Nephron (organoid): ENCODE measurements around the gene ADD1.

Experiments used
- H3K27ac Mint-ChIP-seq, 3 experiments: 2 replicates each; pipeline ENCODE4 v1.8.0; 2020; ENCODE audit warnings: mixed read lengths in 3 of 3, mild to moderate bottlenecking in 2 of 3, moderate library complexity in 1 of 3
- H3K27me3 Mint-ChIP-seq: 2 replicates; pipeline ENCODE4 v1.8.0; 2021; ENCODE audit warnings: low read depth, mild to moderate bottlenecking, moderate library complexity, mixed read lengths
- H3K36me3 Mint-ChIP-seq: 2 replicates; pipeline ENCODE4 v1.8.0; 2020; ENCODE audit warnings: low read depth, mixed read lengths
- H3K4me1 Mint-ChIP-seq: 2 replicates; pipeline ENCODE4 v1.8.0; 2020; ENCODE audit warnings: mixed read lengths
- H3K4me3 Mint-ChIP-seq, 3 experiments: 2 replicates each; pipeline ENCODE4 v1.8.0; 2020; ENCODE audit warnings: mild to moderate bottlenecking in 3 of 3, mixed read lengths in 3 of 3, moderate library complexity in 2 of 3
- H3K9me3 Mint-ChIP-seq: 2 replicates; pipeline ENCODE4 v1.8.0; 2020; ENCODE audit warnings: mixed read lengths
- TF ChIP-seq, protein P1 (sequence below), 3 experiments: fragments of 200-600 bp; sonication (generic); IDR thresholded peaks; one replicate each; pipeline ENCODE4 v1.5.0; 2021; ENCODE audit warnings: antibody characterized with exemption in 3 of 3; ENCODE audit not compliant: unreplicated experiment in 3 of 3

Gene ADD1

GRCh38 chr4:2961421-2961810 lies 117.8 kb downstream of the ADD1 start:
- H3K4me1 Mint-ChIP-seq: peaks cover 49% of the 10 kb centered on the region
- H3K36me3 Mint-ChIP-seq: peaks cover 17% of the 10 kb centered on the region
- H3K27me3 Mint-ChIP-seq: no peaks in the 10 kb centered on the region
- TF ChIP-seq, protein P1, sequence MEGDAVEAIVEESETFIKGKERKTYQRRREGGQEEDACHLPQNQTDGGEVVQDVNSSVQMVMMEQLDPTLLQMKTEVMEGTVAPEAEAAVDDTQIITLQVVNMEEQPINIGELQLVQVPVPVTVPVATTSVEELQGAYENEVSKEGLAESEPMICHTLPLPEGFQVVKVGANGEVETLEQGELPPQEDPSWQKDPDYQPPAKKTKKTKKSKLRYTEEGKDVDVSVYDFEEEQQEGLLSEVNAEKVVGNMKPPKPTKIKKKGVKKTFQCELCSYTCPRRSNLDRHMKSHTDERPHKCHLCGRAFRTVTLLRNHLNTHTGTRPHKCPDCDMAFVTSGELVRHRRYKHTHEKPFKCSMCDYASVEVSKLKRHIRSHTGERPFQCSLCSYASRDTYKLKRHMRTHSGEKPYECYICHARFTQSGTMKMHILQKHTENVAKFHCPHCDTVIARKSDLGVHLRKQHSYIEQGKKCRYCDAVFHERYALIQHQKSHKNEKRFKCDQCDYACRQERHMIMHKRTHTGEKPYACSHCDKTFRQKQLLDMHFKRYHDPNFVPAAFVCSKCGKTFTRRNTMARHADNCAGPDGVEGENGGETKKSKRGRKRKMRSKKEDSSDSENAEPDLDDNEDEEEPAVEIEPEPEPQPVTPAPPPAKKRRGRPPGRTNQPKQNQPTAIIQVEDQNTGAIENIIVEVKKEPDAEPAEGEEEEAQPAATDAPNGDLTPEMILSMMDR (IDR thresholded peaks at IDR 0.05; ENCODE audit: unreplicated experiment in 3 of 3): no peak
- no peaks in the 10 kb centered on the region for H3K9me3 Mint-ChIP-seq
- peak overlapping the region; percentile 94 to 96 (median 94) for H3K4me3 Mint-ChIP-seq
- H3K27ac Mint-ChIP-seq: peak overlapping the region; percentile 21 to 83 (median 25)

DNA sequence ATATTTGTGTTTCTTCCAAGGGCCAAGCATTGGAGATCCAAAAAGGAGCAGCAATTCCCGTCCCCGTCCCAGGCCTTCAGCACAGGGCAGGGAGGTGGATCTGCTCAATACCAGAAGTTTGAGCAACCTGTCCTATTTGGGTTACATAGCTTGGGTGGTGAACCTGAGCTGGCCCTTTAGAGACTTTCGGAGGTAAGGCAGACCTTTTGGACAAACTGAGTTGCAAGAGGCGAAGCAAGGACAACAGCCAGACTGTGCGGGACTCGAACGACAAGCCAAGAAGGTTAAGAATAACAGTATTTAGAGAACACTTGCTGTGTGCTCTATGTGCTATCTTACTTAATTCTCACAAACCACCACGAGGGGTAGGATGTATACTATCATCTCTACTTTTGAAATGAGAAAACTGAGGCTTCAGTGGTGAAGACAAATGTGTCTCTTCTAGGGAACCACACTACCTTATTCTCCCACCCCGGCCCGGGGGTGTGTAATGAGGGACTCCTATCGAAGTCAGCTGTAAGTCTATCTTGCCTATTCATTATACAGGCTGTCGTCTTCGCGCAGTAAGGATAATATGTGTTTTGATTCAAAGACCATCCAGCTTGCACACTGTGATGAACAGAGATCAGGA lies 118.3 kb downstream of the ADD1 start:
- Mint-ChIP-seq H3K36me3 (peaks cover 14% of the 10 kb centered on the region), H3K4me1 (peaks cover 49% of the 10 kb centered on the region), H3K9me3 (no peaks in the 10 kb centered on the region), H3K27ac (peak overlapping the region; percentile 83 to 98 (median 87)), H3K27me3 (no peaks in the 10 kb centered on the region), H3K4me3 (peak overlapping the region; percentile 94 to 96 (median 94))
- TF ChIP-seq, protein P1 (IDR thresholded peaks at IDR 0.05; ENCODE audit: unreplicated experiment in 3 of 3): no peak

GRCh38 chr4:2962614-2963174 lies 119.0 kb downstream of the ADD1 start:
- Mint-ChIP-seq H3K4me3 (peak overlapping the region; percentile 94 to 96 (median 94)), H3K36me3 (peaks cover 8% of the 10 kb centered on the region), H3K9me3 (no peaks in the 10 kb centered on the region), H3K4me1 (peaks cover 46% of the 10 kb centered on the region), H3K27ac (peak overlapping the region; percentile 83 to 98 (median 87)), H3K27me3 (no peaks in the 10 kb centered on the region)
- TF ChIP-seq, protein P1 (IDR thresholded peaks at IDR 0.05; ENCODE audit: unreplicated experiment in 3 of 3): no peak

DNA sequence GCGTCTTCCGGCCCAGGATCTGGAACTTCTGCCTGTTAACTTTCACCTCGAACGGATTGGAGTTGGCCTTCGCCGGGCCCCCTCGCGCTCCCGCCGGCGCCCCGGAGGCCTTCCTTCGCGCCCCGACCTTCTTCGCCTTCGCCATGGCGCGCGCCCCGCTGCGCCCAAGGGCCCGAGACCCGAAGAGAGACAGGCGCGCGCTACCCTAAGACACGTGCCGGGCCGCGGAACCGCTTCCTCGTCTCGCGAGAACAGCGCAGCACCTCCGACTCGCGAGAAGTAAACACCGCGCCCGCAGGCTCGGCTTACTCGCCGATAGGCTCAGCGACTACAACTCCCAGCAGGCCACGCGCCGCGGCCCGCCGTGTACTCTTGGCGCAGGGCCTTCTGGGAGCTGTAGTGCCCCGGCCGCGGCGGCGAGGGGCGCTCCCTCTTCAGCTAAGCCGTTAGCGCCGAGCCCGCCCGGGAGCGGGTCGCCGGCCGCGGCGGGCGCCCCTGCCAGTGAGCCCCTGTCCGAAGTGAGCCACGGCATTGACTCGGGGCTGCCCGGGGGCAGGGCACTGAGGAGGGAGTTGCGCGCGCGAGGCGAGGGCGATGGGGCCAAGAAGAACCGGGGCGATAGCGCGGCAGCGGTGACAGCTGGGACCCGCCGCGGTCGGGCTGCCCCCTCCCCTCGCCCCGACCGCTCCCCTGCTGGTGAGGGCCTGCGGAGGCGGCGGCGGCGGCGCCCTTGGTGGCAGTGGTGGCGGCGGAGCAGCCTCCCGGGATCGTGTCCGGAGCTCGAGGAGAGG lies 119.7 kb downstream of the ADD1 start, which contains the start of the genes GRK4 and NOP14:
Gene GRK4, plus strand, starts transcription at position 397 of the 791 bp plus-strand sequence. CDS start 500 bp downstream, outside the sequence.
Gene NOP14, minus strand, starts transcription at position 232 of the 791 bp plus-strand sequence. Its CDS starts 87 bp downstream, at position 145.
- peaks cover 3% of the 10 kb centered on the region for H3K36me3 Mint-ChIP-seq
- TF ChIP-seq, protein P1 (IDR thresholded peaks at IDR 0.05; ENCODE audit: unreplicated experiment in 3 of 3): peak; percentile 30 to 53 (median 36)
- no peaks in the 10 kb centered on the region for H3K9me3 Mint-ChIP-seq
- peak within 1 kb of the TSS; percentile 94 to 96 (median 94) for H3K4me3 Mint-ChIP-seq
- no peaks in the 10 kb centered on the region for H3K27me3 Mint-ChIP-seq
- peaks cover 41% of the 10 kb centered on the region for H3K4me1 Mint-ChIP-seq
- peak within 1 kb of the TSS; percentile 83 to 98 (median 87) for H3K27ac Mint-ChIP-seq

DNA sequence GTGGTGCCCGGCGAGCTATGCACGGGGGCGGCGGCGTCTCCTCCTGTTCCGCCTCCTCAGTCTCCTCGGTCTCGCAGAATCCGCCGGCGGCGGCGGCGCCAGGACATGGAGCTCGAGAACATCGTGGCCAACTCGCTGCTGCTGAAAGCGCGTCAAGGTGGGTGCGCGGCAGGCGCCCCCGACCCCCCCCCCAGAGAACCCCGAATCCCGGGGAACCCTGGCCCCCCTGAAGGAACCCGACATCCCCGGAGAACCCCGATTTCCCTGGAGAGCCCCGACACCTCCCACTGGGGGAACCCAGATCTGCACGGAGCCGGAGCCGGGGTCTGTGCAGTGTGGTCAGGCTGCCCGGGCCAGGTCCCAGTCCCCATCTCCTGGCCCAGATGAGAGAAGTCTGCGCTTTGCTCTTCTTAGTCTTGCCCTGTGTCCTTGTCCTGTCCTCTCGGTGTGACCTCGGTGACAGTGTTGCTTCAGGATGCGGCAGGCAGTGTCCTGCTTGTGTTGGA lies 120.4 kb downstream of the ADD1 start:
- no peaks in the 10 kb centered on the region for H3K27me3 Mint-ChIP-seq
- peak overlapping the region; percentile 44 to 86 (median 79) for H3K27ac Mint-ChIP-seq
- peaks cover 39% of the 10 kb centered on the region for H3K4me1 Mint-ChIP-seq
- no peaks in the 10 kb centered on the region for H3K36me3 Mint-ChIP-seq
- TF ChIP-seq, protein P1 (IDR thresholded peaks at IDR 0.05; ENCODE audit: unreplicated experiment in 3 of 3): no peak
- H3K9me3 Mint-ChIP-seq: no peaks in the 10 kb centered on the region
- peak overlapping the region; percentile 94 to 96 (median 94) for H3K4me3 Mint-ChIP-seq
